Measurements from ENCODE around the gene DRAXIN.

DRAXIN gene

DNA sequence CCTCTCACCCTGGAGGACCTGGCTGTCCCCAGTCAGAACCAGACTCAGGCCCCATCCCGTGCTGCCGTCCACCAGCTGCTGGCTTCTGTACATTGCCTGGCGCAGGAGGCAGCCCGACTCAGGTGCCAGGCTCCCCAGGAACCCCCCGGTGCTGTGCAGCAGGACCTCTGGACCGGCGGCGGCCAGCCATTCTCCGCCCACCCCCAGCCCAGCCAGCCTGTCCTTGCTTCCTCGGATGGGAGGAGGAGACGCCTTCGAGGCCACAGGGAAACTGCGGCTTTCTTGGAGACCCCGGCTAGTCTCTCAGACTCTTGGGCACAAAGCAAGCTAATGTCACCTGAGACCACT is 74.9 kb downstream of the DRAXIN start:
- DNase-seq, result no peak

DNA sequence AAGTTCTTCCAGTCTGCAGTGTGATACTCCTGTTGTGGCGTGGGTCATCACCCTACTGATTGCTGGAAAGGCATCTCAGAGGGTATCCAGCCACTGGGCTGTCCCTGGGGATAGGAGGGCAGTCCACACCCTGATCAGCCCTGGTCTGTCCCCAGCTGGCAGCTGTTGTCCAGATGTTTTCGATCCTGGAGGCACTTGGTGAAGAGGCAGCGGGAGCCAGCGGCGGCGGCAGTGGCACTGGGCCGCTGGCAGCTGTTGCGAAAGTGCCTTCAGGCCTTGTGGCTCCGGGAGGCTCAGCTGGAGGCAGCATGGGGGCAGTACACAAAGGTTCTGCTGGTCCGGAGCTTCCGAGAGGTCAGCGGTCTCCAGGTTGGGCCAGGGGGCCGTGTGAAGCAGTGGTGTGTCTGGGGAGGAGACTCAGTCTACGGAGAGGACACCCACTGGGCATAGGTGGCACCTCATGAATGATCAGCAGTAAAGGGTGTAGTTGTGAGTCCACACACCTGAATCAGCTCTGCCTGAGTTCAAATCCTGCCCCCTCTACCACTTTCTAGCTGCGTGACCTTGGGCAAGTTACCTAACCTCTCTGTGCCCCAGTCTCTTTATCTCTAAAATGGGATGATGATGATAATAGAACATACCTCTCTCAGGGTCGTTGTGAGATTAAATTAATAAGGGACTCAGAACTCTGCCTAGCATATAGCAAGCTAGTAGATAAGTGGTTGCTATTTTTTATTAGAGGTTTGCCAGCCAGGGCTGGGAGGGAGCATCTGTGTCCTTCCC is 76.6 kb downstream of the DRAXIN start:
- no peak for DNase-seq

DNA sequence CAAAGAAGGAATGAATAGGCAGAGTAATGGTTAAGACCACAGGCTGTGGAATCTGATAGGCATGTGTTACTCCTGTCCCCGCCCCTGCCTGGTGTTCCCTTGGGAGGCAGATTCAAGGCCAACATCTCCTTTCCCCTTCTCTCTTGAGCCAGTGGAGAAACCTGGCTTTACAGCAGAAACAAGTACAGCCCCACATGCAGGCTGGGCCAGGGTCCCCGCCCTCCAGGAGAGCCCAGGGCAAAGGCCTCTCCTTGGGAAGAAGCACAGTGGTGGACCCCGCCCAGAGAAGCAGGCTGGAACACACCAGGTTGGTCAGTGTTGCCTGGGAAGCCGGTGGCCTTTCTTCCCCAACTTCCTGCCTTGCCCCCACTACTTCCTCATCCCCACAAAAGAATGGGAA is 77.3 kb downstream of the DRAXIN start:
- DNase-seq, result no peak

- no peak for DNase-seq
Measured at GRCh38 chr1:11769274-11769673, 77.8 kb downstream of the DRAXIN start.

DNA sequence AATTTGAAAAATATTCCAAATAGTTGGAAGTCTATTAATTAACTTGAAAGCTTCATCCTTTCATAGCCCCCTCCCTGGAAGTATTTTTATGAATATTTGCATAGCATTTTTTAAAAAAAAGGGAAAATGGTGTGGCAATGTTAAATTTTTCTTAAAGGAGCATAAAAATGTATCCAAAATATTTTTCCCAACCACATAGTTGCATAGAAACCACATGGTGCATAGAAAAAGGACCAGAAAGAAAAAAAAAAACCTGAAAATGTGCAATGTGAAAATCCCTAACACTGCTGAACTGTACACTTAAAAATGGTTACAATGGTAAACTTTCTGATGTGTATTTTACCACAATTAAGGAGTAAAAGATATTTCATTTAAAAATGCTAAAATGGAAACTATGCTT is 78.5 kb downstream of the DRAXIN start:
- DNase-seq, result no peak

- no peak for DNase-seq
Measured at GRCh38 chr1:11771481-11772043, 80.1 kb downstream of the DRAXIN start.

- DNase-seq, result no peak
Measured at GRCh38 chr1:11772458-11772857, 80.9 kb downstream of the DRAXIN start.

DNA sequence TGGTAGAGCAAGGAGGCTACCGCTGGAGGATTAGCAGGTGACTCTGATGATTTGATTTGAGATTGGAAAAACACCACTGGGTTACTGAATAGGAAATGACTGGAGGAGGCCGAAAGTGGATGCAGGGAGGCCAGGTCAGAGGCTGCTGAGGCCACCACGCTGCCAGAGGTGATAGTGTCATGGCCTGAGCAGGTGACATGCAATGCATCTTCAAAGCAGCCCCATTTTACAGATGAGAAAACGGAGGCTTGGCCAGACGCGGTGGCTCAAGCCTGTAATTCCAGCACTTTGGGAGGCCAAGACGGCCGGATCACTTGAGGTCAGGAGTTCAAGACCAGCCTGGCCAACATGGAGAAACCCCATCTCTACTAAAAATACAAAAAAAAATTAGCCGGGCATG is 83.2 kb downstream of the DRAXIN start:
- DNase-seq, result no peak

Measured in hematopoietic multipotent progenitor cell treated with erythropoietin and hydrocortisone succinate and interleukin-3 and kit ligand, for 4 days (in vitro differentiated cells).